Tibial artery (tissue), 4 donors: ENCODE results near the gene MARCHF2.

Experiments used
- DNase-seq, 2 donors: peaks; one replicate each; pipeline ENCODE4 v3.0.0-alpha.2; 2019
- H3K27ac ChIP-seq, 2 donors: fragments of 200-600 bp; sonication (generic) in 1 of 2; 1 replicate in 1 of 2; 2 replicates in 1 of 2; pipeline ENCODE4 v1.5.1; 2018 to 2019; ENCODE audit warnings: mild to moderate bottlenecking in 1 of 2
- H3K27me3 ChIP-seq, 2 donors: fragments of 200-600 bp; sonication (generic) in 1 of 2; one replicate each; pipeline versions ENCODE4 v1.5.1 to v1.6.0; 2016 to 2019
- H3K36me3 ChIP-seq, 3 donors: fragments of 200-600 bp; sonication (generic) in 2 of 3; one replicate each; pipeline ENCODE4 v1.5.1; 2016 to 2019; ENCODE audit warnings: mild to moderate bottlenecking in 2 of 3
- H3K4me1 ChIP-seq, 4 donors: fragments of 200-600 bp; sonication (generic) in 2 of 4; 1 replicate in 3 of 4; 2 replicates in 1 of 4; pipeline ENCODE4 v1.5.1; 2016 to 2019
- H3K4me3 ChIP-seq, 2 donors: fragments of 200-600 bp; sonication (generic) in 1 of 2; 1 replicate in 1 of 2; 2 replicates in 1 of 2; pipeline ENCODE4 v1.5.1; 2018 to 2019; ENCODE audit warnings: mild to moderate bottlenecking in 2 of 2
- H3K9me3 ChIP-seq, 3 donors: fragments of 200-600 bp; sonication (generic) in 1 of 3; one replicate each; pipeline ENCODE4 v1.5.1; 2016 to 2019
- intact Hi-C: fragments of 100-400 bp; cut with DNase I; formaldehyde crosslinking; loops from one replicate; pipeline ENCODE4 v1.15.0; 2023; ENCODE audit warnings: low total_unique reads
- TF ChIP-seq, protein P1 (sequence below), 2 experiments: fragments of 200-600 bp in 1 of 2; fragments of 450-650 bp in 1 of 2; IDR thresholded peaks; one replicate each; pipeline ENCODE4 v1.5.1; 2017 to 2019; ENCODE audit warnings: antibody characterized with exemption in 2 of 2, mild to moderate bottlenecking in 1 of 2, moderate library complexity in 1 of 2

MARCHF2 gene

DNA sequence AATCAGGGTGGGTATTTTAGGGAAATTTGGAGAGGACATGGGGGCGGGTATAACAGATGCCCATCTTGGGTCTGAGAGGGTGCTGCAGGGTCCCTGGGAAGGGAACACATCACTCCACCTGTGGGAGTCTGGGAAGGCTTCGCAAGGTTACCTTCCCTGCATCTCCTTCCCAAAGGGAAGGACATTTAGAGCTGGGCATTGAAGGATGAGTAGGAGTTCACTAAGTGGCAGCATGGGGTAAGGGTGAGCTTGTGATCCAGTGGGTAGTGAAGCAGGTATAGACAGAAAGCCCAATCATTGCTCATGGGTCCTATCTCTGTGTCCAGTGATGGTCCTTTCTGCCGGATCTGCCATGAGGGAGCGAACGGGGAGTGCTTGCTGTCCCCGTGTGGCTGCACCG, 13.2 kb downstream of the MARCHF2 start:
- TF ChIP-seq, protein P1, sequence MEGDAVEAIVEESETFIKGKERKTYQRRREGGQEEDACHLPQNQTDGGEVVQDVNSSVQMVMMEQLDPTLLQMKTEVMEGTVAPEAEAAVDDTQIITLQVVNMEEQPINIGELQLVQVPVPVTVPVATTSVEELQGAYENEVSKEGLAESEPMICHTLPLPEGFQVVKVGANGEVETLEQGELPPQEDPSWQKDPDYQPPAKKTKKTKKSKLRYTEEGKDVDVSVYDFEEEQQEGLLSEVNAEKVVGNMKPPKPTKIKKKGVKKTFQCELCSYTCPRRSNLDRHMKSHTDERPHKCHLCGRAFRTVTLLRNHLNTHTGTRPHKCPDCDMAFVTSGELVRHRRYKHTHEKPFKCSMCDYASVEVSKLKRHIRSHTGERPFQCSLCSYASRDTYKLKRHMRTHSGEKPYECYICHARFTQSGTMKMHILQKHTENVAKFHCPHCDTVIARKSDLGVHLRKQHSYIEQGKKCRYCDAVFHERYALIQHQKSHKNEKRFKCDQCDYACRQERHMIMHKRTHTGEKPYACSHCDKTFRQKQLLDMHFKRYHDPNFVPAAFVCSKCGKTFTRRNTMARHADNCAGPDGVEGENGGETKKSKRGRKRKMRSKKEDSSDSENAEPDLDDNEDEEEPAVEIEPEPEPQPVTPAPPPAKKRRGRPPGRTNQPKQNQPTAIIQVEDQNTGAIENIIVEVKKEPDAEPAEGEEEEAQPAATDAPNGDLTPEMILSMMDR (IDR thresholded peaks at IDR 0.05), result no peak
- no peak for DNase-seq
- intact Hi-C loops, result no loop called here
- Histone ChIP-seq H3K4me3 (no peak overlapping the region), H3K27me3 (no peaks in the 10 kb centered on the region), H3K27ac (no peak overlapping the region), H3K9me3 (no peaks in the 10 kb centered on the region), H3K36me3 (peaks cover 7 to 47% (median 27%) of the 10 kb centered on the region in 3 donors), H3K4me1 (peaks cover 0 to 19% (median 12%) of the 10 kb centered on the region in 4 donors)

DNA sequence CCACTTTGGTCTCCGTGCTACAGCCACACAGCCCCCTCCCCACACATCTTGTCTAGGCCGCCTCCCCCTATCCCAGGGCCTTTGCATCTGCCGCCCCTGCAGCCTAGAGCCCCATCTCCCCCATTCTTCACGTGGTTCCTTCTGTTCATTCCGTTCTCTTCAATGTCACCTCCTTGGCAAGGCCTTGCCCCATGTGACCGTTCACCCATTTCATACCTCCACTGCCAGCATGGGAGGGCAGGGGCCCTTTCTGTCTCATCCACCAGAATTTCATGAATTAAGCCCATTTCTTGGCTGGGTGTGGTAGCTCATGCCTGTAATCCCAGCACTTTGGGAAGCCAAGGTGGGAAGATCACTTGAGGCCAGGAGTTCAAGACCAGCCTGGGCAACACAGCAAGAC, 15.9 kb downstream of the MARCHF2 start:
- Histone ChIP-seq H3K4me3 (no peak overlapping the region), H3K9me3 (no peaks in the 10 kb centered on the region), H3K27ac (no peak overlapping the region), H3K36me3 (peaks cover 7 to 45% (median 20%) of the 10 kb centered on the region in 3 donors), H3K4me1 (peaks cover 0 to 17% (median 11%) of the 10 kb centered on the region in 4 donors), H3K27me3 (no peaks in the 10 kb centered on the region)
- TF ChIP-seq, protein P1 (IDR thresholded peaks at IDR 0.05), result no peak
- intact Hi-C loops, result no loop called here
- no peak for DNase-seq

DNA sequence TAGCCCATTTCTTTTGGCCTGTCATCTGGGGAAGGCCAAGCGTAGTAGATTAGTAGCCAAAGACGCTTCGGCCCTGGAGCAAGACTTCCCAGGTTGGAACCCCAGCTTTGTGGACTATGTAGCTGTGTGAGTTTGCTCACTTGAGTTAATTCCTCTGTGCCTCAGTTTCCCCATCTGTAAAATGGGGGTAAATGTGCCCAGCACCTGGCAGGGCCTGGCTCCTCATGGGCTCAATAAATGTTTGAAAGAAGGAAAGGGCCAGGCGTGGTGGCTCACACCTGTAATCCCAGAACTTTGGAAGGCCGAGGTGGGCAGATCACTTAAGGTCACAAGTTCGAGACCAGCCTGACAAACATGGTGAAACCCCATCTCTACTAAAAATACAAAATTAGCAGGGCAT, 16.7 kb downstream of the MARCHF2 start:
- no peak for DNase-seq
- H3K4me1 ChIP-seq, result peaks cover 0 to 17% (median 9%) of the 10 kb centered on the region in 4 donors
- no peak overlapping the region for H3K27ac ChIP-seq
- H3K36me3 ChIP-seq, result peaks cover 7 to 45% (median 20%) of the 10 kb centered on the region in 3 donors
- intact Hi-C loops, result no loop called here
- TF ChIP-seq, protein P1 (IDR thresholded peaks at IDR 0.05), result no peak
- no peaks in the 10 kb centered on the region for H3K9me3 ChIP-seq
- H3K27me3 ChIP-seq, result no peaks in the 10 kb centered on the region
- H3K4me3 ChIP-seq, result no peak overlapping the region

DNA sequence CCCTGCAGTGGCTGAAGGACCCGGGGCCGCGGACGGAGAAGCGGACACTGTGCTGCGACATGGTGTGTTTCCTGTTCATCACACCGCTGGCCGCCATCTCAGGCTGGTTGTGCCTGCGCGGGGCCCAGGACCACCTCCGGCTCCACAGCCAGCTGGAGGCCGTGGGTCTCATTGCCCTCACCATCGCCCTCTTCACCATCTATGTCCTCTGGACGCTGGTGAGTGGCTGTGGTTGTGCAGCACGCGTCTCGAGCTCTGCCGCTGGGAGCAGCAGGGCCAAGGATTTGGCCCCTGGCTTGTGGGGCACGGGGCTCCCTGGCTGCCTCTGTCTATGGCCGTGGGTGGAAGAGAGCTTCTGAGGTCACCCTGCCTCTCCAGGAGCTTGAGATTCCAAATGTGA, 17.5 kb downstream of the MARCHF2 start:
- Histone ChIP-seq H3K27me3 (no peaks in the 10 kb centered on the region), H3K27ac (no peak overlapping the region), H3K4me1 (peaks cover 0 to 17% (median 9%) of the 10 kb centered on the region in 4 donors), H3K36me3 (peaks cover 7 to 45% (median 20%) of the 10 kb centered on the region in 3 donors), H3K9me3 (no peaks in the 10 kb centered on the region), H3K4me3 (no peak overlapping the region)
- no peak for DNase-seq
- TF ChIP-seq, protein P1 (IDR thresholded peaks at IDR 0.05), result no peak
- intact Hi-C loops, result no loop called here

DNA sequence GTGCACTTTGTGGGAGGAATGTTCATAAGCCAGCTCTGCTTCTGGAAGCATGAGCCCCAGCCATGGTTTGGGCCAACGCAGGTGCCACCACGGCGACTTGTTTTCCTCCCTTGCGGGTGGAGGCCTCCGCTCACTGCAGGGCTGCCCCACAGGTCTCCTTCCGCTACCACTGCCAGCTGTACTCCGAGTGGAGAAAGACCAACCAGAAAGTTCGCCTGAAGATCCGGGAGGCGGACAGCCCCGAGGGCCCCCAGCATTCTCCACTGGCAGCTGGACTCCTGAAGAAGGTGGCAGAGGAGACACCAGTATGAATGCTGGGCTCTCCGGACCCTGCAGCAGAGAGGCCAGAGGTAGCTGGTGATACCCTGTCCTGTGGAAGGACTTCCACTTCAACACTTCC, 25.1 kb downstream of the MARCHF2 start:
- H3K27ac ChIP-seq, result no peak overlapping the region
- DNase-seq, result peak; percentile 2 to 37
- no peaks in the 10 kb centered on the region for H3K27me3 ChIP-seq
- TF ChIP-seq, protein P1 (IDR thresholded peaks at IDR 0.05), result no peak
- H3K4me3 ChIP-seq, result no peak overlapping the region
- H3K36me3 ChIP-seq, result peaks cover 9 to 22% (median 10%) of the 10 kb centered on the region in 3 donors
- peaks cover 0 to 16% (median 9%) of the 10 kb centered on the region in 4 donors for H3K4me1 ChIP-seq
- no peaks in the 10 kb centered on the region for H3K9me3 ChIP-seq
- intact Hi-C loops, result no loop called here
